Muscle layer of colon (tissue), 2 donors: Measurements from ENCODE around the gene ACVR1B.
"Not testable (repeated sequence)": the region's sequence is repeated elsewhere in the genome, so short reads cannot be mapped to it uniquely, and the experiment has no call there.

Experiments used
- H3K27ac ChIP-seq: one replicate; pipeline ENCODE4 v1.7.0; 2013; ENCODE audit warnings: low read depth, mild to moderate bottlenecking, low read length, moderate library complexity
- H3K27me3 ChIP-seq, 2 donors: one replicate each; pipeline ENCODE4 v1.7.0; 2013; ENCODE audit warnings: low read length in 2 of 2, mild to moderate bottlenecking in 2 of 2; ENCODE audit not compliant: insufficient read depth in 2 of 2, control insufficient read depth in 1 of 2
- H3K36me3 ChIP-seq: one replicate; pipeline ENCODE4 v1.7.0; 2013; ENCODE audit warnings: mild to moderate bottlenecking, low read length; ENCODE audit not compliant: insufficient read depth
- H3K4me1 ChIP-seq: one replicate; pipeline ENCODE4 v1.7.0; 2013; ENCODE audit warnings: mild to moderate bottlenecking, low read length; ENCODE audit not compliant: insufficient read depth
- H3K4me3 ChIP-seq, 2 donors: one replicate each; pipeline ENCODE4 v1.7.0; 2013; ENCODE audit warnings: low read length in 2 of 2, low read depth in 1 of 2, mild to moderate bottlenecking in 1 of 2, moderate library complexity in 1 of 2
- H3K9ac ChIP-seq: one replicate; pipeline ENCODE4 v1.7.0; 2013; ENCODE audit warnings: low read length
- H3K9me3 ChIP-seq: one replicate; pipeline ENCODE4 v1.7.0; 2013; ENCODE audit warnings: mild to moderate bottlenecking, low read length
- donor health status: abdominal sarcoma.
- donor health status: Adenocarcinoma of cecum.

The ACVR1B gene

DNA sequence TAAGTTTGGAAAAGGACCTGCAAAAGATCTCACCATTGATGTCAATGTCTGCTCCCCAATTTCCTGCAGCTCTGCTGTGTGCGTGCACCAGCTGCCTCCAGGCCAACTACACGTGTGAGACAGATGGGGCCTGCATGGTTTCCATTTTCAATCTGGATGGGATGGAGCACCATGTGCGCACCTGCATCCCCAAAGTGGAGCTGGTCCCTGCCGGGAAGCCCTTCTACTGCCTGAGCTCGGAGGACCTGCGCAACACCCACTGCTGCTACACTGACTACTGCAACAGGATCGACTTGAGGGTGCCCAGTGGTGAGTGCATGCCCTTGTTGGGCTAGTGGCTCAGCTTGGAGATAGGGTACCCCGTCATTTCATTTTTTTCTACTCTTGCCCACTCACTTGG is 23.7 kb downstream of the ACVR1B start:
- H3K4me1 ChIP-seq = peaks cover 40% of the 10 kb centered on the region
- H3K4me3 ChIP-seq = no peak overlapping the region
- no peaks in the 10 kb centered on the region for H3K27me3 ChIP-seq
- H3K27ac ChIP-seq = no peak overlapping the region
- no peak overlapping the region for H3K9ac ChIP-seq
- H3K36me3 ChIP-seq = peaks cover 26% of the 10 kb centered on the region
- no peaks in the 10 kb centered on the region for H3K9me3 ChIP-seq

DNA sequence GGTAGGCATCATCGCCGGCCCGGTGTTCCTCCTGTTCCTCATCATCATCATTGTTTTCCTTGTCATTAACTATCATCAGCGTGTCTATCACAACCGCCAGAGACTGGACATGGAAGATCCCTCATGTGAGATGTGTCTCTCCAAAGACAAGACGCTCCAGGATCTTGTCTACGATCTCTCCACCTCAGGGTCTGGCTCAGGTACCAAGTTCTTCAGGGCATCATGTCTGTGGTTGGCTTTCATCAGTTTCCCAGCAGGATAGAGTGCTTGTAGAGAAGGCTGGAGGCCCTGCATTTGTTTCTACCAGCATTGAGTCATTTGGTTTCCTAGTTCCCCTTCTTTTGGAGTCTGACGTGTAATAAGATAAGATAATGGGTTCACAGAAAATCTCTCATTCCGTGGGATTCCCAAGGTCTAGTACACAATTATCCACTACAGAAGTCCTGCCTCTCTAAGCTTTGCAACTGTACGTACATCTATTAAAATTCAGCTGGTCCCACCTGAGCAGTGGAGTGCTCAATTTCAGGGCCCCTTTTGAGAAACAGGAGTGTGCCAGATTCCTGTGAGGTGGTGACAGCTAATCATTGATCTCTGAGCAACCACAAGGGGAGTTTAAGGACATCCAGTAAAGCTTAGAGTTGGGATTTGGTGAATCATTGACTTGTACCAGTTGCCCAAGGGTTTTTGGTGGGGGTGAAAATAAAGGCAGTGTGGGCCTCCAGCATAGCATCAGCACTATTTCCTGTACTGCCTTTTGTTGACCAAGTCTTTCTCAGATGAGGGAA is 25.1 kb downstream of the ACVR1B start:
- H3K9me3 ChIP-seq = no peaks in the 10 kb centered on the region
- peaks cover 34% of the 10 kb centered on the region for H3K4me1 ChIP-seq
- H3K9ac ChIP-seq = no peak overlapping the region
- no peaks in the 10 kb centered on the region for H3K27me3 ChIP-seq
- H3K4me3 ChIP-seq = no peak overlapping the region
- peaks cover 36% of the 10 kb centered on the region for H3K36me3 ChIP-seq
- no peak overlapping the region for H3K27ac ChIP-seq

DNA sequence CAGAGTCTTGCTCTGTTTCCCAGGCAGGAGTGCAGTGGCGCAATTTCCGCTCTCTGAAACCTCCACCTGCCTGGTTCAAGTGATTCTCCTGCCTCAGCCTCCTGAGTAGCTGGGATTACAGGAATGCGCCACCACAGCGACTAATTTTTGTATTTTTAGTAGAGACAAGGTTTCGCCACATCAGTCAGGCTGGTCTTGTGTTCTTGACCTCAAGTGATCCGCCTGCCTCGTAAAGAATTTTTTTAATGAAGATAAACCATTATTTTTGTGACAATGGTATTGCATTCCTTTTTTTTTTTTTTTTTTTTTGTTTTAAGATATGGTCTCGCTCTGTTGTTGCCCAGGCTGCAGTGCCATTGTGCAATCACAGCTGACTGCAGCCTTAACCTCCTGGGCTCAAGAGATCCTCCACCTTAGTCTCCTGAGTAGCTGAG is 25.8 kb downstream of the ACVR1B start:
- Histone ChIP-seq H3K27ac (no peak overlapping the region), H3K4me1 (peaks cover 27% of the 10 kb centered on the region), H3K9me3 (no peaks in the 10 kb centered on the region), H3K9ac (no peak overlapping the region), H3K36me3 (peaks cover 41% of the 10 kb centered on the region), H3K4me3 (no peak overlapping the region), H3K27me3 (no peaks in the 10 kb centered on the region)

DNA sequence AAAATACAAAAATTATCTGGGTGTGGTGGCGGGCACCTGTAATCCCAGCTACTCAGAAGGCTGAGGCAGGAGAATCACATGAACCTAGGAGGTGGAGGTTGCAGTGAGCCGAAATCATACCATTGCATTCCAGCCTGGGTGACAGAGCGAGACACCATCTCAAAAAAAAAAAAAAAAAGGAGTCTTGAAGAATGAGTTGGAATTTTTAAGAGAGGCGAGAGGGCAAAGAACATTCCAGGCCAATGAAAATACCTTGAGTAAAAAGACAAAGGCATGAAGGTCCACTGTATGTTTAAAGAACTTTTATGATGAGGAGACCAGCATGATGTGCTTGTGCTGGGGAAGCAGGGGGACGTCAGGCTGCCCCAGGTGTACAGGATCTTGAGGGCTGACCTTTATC is 27.8 kb downstream of the ACVR1B start:
- not testable (repeated sequence) for H3K4me3 ChIP-seq, H3K27ac ChIP-seq, H3K9me3 ChIP-seq, H3K9ac ChIP-seq, H3K4me1 ChIP-seq, H3K27me3 ChIP-seq
- H3K36me3 ChIP-seq = peaks cover 61% of the 10 kb centered on the region

DNA sequence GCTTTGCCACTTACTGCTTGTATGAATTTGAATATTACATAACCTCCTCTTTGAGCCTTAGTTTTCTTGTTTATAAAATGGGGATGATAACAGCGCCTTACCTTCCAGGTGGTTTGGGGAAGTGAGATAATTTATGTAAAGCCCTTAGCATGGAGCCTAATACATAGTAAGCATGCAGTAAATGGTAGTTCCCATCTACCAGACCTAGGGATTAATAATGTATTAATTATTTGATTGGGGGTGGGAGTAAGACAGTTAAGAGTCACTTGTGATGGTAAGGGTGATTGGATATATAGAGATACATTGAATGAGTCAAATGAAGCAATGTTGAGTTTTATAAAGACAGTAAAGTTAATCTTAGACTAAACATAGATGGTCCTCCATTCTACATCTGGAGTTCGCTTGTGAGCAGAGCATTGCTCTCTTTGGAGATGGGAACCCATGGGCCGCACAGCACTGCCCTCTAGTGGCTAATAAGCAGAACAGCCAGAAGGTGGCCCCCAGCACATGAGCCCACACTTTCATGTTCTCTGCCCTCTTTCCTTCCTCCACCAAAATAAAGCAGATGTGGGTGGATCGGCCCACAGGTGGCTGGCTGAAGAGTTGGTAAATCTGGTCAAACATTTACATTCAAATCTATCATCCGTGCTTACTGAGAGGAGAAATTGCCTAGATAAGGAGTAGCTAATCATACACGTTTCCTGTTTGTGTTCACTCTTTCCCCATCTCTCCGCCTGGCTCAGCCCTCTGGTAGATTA is 28.7 kb downstream of the ACVR1B start:
- H3K27ac ChIP-seq = no peak overlapping the region
- peaks cover 5% of the 10 kb centered on the region for H3K4me1 ChIP-seq
- peaks cover 69% of the 10 kb centered on the region for H3K36me3 ChIP-seq

DNA sequence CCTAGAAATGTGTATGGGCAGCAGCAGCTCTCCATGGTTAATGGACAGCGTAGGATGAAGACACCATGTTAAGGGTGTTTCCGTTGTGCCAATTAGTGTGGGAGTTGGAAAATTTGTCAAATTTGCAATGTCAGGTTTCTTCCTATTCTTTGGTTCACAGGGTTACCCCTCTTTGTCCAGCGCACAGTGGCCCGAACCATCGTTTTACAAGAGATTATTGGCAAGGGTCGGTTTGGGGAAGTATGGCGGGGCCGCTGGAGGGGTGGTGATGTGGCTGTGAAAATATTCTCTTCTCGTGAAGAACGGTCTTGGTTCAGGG is 29.3 kb downstream of the ACVR1B start:
- H3K27me3 ChIP-seq = no peaks in the 10 kb centered on the region
- no peaks in the 10 kb centered on the region for H3K9me3 ChIP-seq
- no peak overlapping the region for H3K4me3 ChIP-seq
- peaks cover 5% of the 10 kb centered on the region for H3K4me1 ChIP-seq
- H3K9ac ChIP-seq = no peak overlapping the region
- no peak overlapping the region for H3K27ac ChIP-seq
- H3K36me3 ChIP-seq = peaks cover 68% of the 10 kb centered on the region

More for the DNA sequence above, 28.7 kb downstream of the ACVR1B start:
- H3K4me3 ChIP-seq = no peak overlapping the region
- H3K27me3 ChIP-seq = no peaks in the 10 kb centered on the region
- no peaks in the 10 kb centered on the region for H3K9me3 ChIP-seq
- no peak overlapping the region for H3K9ac ChIP-seq

DNA sequence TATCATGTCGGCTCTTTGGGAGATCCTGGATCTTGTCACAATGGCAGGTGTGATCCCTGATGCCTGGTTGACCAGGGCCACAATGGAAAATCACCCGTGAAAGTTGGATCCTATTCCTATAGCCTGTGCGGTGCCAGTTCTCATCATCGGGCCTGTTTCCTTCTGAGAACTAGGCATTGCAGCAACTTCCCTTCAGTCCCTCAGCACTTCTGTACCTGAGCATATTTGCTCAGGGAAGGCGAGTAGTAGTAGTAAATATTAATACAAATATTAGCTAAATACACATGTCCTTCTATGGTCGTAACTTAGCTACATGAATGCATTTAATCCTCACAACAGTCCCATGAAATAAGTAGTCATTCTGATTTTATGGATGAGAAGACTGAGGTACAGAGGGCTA is 33.2 kb downstream of the ACVR1B start:
- Histone ChIP-seq H3K27me3 (no peaks in the 10 kb centered on the region), H3K36me3 (peaks cover 54% of the 10 kb centered on the region), H3K4me3 (no peak overlapping the region), H3K4me1 (peaks cover 5% of the 10 kb centered on the region), H3K9ac (no peak overlapping the region), H3K9me3 (no peaks in the 10 kb centered on the region), H3K27ac (no peak overlapping the region)

DNA sequence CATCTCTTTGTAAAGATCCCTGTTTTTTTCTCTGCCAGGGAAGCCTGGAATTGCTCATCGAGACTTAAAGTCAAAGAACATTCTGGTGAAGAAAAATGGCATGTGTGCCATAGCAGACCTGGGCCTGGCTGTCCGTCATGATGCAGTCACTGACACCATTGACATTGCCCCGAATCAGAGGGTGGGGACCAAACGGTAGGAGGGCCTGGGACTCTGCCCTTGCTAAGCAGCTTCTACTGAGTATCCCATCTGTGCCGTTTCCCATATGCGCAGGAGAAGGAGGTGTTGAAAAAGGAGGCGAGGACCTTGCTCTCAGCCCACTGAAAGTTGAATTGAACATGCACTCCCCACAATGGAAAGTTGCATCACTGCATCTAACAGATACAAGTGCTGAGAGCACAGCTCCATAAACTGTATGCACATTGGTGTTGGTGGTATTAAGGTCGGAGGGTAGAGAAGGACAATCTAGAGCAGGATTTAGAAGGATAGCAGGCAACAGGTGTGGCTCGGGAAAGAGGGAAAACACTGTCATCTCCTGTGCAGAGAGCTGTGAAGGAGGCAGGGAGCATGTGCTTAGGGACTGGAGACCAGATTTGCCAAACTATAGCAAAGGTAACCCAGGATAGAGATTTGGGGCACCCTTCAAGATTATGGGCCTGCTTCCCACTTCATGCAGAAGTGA is 33.8 kb downstream of the ACVR1B start:
- H3K36me3 ChIP-seq = peaks cover 54% of the 10 kb centered on the region
- H3K9me3 ChIP-seq = no peaks in the 10 kb centered on the region
- H3K27ac ChIP-seq = no peak overlapping the region
- no peaks in the 10 kb centered on the region for H3K27me3 ChIP-seq
- H3K4me1 ChIP-seq = peaks cover 1% of the 10 kb centered on the region
- H3K9ac ChIP-seq = no peak overlapping the region
- no peak overlapping the region for H3K4me3 ChIP-seq

DNA sequence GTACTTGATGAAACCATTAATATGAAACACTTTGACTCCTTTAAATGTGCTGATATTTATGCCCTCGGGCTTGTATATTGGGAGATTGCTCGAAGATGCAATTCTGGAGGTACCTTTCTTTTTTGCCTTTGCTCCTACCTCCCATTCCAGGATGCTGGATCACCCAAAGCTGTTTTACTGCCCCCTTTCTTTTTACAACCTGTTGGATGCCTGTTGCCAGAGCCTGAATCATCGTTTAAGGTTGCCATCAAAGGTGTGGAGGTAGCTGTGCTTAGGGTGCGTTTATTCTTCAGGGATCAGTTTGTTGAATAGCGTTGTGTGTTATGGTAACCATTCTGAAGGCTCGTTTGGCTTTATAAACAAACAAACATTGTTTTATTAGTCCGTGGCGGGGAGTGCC is 35.3 kb downstream of the ACVR1B start:
- Histone ChIP-seq H3K4me3 (no peak overlapping the region), H3K9me3 (no peaks in the 10 kb centered on the region), H3K9ac (no peak overlapping the region), H3K27me3 (no peaks in the 10 kb centered on the region), H3K36me3 (peaks cover 51% of the 10 kb centered on the region), H3K4me1 (no peaks in the 10 kb centered on the region), H3K27ac (no peak overlapping the region)

DNA sequence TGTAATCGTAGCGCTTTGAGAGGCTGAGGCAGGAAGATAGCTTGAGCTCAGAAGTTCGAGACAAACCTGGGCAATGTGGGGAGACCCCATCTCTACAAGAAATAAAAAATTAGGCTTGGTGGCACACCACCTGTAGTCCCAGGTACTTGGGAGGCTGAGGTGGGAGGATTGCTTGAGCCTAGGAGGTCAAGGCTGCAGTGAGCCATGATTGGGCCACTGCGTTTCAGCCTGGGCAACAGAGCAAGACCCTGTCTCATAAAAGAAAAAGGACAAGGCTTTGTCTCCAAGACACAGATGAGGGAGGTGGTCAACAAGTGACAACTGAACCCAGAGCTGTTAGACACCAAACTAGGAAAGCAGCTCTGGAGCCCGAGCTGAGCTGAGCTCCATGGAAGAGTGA is 40.7 kb downstream of the ACVR1B start:
- Histone ChIP-seq H3K9me3 (no peaks in the 10 kb centered on the region), H3K9ac (no peak overlapping the region), H3K27me3 (no peaks in the 10 kb centered on the region), H3K27ac (no peak overlapping the region), H3K4me1 (no peaks in the 10 kb centered on the region), H3K36me3 (peaks cover 28% of the 10 kb centered on the region), H3K4me3 (no peak overlapping the region)

DNA sequence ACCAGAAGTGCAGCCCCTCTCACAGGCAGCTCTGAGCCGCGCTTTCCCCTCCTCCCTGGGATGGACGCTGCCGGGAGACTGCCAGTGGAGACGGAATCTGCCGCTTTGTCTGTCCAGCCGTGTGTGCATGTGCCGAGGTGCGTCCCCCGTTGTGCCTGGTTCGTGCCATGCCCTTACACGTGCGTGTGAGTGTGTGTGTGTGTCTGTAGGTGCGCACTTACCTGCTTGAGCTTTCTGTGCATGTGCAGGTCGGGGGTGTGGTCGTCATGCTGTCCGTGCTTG is 43.0 kb downstream of the ACVR1B start:
- Histone ChIP-seq H3K4me1 (no peaks in the 10 kb centered on the region), H3K4me3 (no peak overlapping the region), H3K27me3 (no peaks in the 10 kb centered on the region), H3K36me3 (peaks cover 28% of the 10 kb centered on the region), H3K27ac (no peak overlapping the region), H3K9me3 (no peaks in the 10 kb centered on the region), H3K9ac (no peak overlapping the region)
